ENCODE measurements around the gene MEGF9. TPM values are rescaled to one million over a fixed set of nuclear protein-coding genes. Genes with fewer than 3 reads are reported as not detected.
"Not testable (repeated sequence)": the region's sequence is repeated elsewhere in the genome, so short reads cannot be mapped to it uniquely, and the experiment has no call there.

Gene MEGF9
- total RNA-seq, 1 experiment from 2014 or later: 5.1 TPM

DNA sequence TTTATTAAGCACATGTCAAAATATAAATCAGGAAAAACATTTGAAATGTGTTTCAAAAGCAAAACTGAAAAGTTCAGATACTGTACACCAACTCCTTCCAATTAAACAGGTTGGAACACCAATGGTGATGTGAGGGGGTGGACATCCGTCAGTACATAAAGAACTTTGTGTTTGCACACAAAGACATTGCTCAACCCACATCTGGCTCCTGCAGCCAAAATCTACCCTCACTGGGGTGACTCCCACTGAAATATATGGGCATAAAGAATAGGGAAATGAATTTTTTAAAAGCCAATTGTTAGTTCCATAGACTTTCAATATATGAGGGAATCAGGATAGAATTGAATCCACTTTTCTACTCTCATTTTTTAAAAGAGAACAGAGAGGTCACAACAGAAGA, 63.9 kb downstream of the MEGF9 start:
- no peak for DNase-seq (ENCODE audit: low read depth in 1 of 2, low spot score in 2 of 2)
- Histone ChIP-seq H3K27ac (no peak overlapping the region), H3K27me3 (replicated peaks) (no peaks in the 10 kb centered on the region), H3K9me3 (replicated peaks) (no peaks in the 10 kb centered on the region), H3K4me1 (replicated peaks) (no peaks in the 10 kb centered on the region), H3K36me3 (no peaks in the 10 kb centered on the region), H3K4me3 (no peak overlapping the region)

DNA sequence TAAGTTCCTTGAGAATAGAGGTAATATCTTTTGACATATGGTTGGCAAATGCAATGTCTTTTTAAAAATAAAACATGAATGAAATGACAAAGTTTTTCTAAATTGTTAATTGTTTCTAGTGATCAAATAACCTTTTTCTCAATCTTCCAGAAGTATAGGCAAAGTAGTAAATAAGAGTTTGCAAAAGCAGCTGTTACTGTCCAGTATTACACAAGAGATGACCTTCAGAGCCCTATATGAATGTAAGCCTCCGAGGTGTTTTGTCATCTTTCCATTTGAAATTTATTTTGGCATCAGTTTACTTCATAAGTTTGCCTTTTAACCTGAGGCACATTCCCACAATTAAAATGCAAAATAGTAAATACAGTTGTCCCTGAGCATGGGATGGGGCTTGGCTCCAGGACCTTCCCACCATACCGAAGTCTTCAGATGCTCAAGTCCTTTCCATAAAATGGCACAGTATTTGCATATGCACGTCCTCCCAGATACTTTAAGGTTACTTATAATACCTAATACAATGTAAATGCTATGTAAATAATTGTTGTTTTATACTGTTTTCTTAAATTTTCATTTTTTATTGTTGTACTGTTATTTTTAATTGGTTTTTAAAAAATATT, 65.6 kb downstream of the MEGF9 start:
- DNase-seq (ENCODE audit: low read depth in 1 of 2, low spot score in 2 of 2): no peak
- no peaks in the 10 kb centered on the region for H3K27me3 ChIP-seq (replicated peaks)

DNA sequence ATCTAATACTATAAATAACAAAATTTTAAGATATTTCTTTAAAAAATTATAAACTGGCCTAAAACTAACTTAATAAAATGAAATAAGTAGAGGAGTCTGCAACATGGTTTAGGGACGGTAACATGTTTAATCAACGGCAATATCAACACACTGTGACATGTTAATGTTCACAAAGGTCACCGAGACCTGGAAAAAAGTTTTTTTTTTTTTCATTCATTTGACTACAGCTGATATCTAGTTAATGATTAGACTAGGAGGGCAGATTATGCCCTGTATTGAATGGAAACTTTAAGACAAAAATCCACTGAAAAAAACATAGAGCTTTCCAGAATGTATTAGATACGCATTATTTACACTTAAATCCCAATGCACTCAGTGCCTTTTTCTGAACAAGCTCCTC, 67.3 kb downstream of the MEGF9 start:
- H3K4me3 ChIP-seq: no peak overlapping the region
- no peaks in the 10 kb centered on the region for H3K9me3 ChIP-seq (replicated peaks)
- H3K36me3 ChIP-seq: no peaks in the 10 kb centered on the region
- H3K27me3 ChIP-seq (replicated peaks): no peaks in the 10 kb centered on the region
- H3K27ac ChIP-seq: no peak overlapping the region
- H3K4me1 ChIP-seq (replicated peaks): no peaks in the 10 kb centered on the region
- no peak for DNase-seq (ENCODE audit: low read depth in 1 of 2, low spot score in 2 of 2)

More for the DNA sequence above, 65.6 kb downstream of the MEGF9 start:
- no peaks in the 10 kb centered on the region for H3K36me3 ChIP-seq
- H3K9me3 ChIP-seq (replicated peaks): no peaks in the 10 kb centered on the region
- no peak overlapping the region for H3K27ac ChIP-seq
- no peaks in the 10 kb centered on the region for H3K4me1 ChIP-seq (replicated peaks)
- no peak overlapping the region for H3K4me3 ChIP-seq

DNA sequence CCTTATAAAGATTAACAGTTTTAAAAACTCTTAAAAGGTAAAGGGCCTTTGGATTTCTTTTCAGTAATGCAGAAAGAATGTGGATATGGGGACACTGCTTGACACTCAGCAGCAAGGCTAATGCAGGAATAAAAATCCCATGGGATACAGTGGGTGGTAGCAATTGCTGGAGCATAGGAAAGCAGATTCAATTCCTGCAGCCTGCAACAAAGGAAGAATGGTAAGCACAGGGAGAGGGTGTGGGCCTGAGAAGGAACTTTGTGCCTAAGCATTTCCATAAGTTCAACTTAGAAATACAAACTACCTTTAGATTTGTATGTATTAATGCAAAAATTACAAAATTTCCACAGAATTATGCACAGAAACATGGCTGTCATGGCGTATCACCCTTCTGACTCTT, 68.5 kb downstream of the MEGF9 start:
- Histone ChIP-seq H3K4me3 (no peak overlapping the region), H3K4me1 (replicated peaks) (no peaks in the 10 kb centered on the region), H3K27me3 (replicated peaks) (no peaks in the 10 kb centered on the region), H3K36me3 (no peaks in the 10 kb centered on the region), H3K9me3 (replicated peaks) (no peaks in the 10 kb centered on the region), H3K27ac (no peak overlapping the region)
- DNase-seq (ENCODE audit: low read depth in 1 of 2, low spot score in 2 of 2): no peak

DNA sequence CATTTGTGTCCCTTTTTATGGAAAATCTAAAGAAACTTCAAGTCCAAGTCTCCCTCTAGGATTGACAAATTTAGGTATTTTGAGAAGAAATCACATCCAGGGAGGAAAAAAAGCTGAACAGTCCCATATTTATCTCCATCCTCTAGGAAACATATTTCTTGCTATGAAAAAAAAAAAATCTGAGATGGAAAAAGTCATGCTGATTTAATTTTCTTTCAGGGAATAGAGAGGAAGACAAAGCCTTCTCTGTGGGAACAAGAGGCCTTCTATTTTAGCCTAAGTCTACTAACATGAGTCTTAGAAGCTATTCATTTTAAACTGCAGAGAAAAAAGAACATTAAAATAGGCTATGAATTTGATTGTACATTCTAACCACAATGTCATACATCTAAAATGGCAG, 71.2 kb downstream of the MEGF9 start:
- no peaks in the 10 kb centered on the region for H3K27me3 ChIP-seq (replicated peaks)
- DNase-seq (ENCODE audit: low read depth in 1 of 2, low spot score in 2 of 2): no peak
- H3K27ac ChIP-seq: no peak overlapping the region
- no peaks in the 10 kb centered on the region for H3K9me3 ChIP-seq (replicated peaks)
- no peak overlapping the region for H3K4me3 ChIP-seq
- no peaks in the 10 kb centered on the region for H3K36me3 ChIP-seq
- no peaks in the 10 kb centered on the region for H3K4me1 ChIP-seq (replicated peaks)

DNA sequence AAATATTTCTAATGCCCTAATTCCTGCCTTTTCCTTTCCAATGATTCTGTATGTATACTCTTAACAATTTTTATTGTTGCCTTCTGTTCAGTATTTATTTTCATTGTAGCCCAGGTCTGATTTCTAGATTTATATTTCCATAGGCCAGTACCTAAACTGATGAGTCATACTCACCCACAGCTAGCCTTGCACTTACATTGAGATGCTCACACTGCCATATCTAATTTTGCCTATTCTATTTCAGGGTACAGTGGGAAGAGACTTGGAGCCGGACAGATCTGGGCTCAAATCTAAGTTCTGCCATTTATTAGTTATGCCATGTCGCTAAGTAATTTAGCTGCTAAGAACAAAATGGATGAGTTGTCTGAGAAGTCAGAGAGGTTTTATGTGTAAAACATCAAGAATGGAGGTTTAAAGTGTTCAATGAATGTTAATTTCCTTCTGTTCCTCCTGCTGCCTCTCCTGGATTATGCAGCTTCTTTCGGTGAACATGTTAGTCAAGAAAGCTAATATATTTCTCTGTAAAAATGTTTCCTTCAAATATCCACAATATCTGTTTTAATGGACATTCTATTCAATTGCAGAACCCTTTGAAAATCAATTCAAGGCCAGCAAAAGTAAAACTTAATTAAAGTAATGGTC, 72.0 kb downstream of the MEGF9 start:
- Histone ChIP-seq H3K4me3 (no peak overlapping the region), H3K36me3 (no peaks in the 10 kb centered on the region), H3K4me1 (replicated peaks) (no peaks in the 10 kb centered on the region), H3K27ac (no peak overlapping the region), H3K27me3 (replicated peaks) (no peaks in the 10 kb centered on the region), H3K9me3 (replicated peaks) (no peaks in the 10 kb centered on the region)
- no peak for DNase-seq (ENCODE audit: low read depth in 1 of 2, low spot score in 2 of 2)

DNA sequence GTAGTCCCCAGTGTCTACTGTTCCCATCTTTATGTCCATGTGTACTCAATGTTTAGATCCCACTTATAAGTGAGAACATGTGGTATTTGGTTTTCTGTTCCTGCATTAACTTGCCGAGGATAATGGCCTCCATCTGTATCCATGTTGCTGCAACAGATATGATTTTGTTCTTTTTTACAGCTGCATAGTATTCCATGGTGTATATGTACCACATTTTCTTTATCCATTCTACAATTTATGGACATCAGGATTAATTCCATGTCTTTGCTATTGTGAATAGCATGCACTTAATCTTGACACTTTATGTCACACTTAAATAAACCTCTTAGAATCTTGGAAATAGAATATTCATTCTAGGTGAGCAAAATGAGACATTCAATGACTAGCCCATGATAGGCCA, 73.4 kb downstream of the MEGF9 start:
- not testable (repeated sequence) for H3K36me3 ChIP-seq; H3K9me3 ChIP-seq (replicated peaks); H3K27ac ChIP-seq; H3K4me1 ChIP-seq (replicated peaks); H3K27me3 ChIP-seq (replicated peaks); DNase-seq (ENCODE audit: low read depth in 1 of 2, low spot score in 2 of 2); H3K4me3 ChIP-seq

DNA sequence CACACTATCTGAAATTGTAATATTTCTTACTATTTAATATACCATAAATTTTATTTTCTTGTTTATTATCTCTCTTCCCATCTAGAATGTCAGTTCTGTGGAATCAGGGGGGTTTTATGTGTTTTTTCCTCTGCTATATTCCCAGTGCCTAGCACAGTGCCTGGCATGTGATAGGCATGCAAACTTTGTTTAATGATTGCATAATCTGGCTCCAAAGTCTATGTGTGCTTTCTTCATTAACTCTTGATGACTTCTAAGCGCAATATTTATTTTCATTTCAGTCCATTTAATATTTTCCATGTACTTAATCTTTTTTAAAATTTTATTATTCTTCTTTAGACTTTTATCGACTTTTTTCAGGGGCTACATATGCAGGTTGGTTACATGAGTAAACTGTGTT, 73.9 kb downstream of the MEGF9 start:
- H3K36me3 ChIP-seq: no peaks in the 10 kb centered on the region
- no peak overlapping the region for H3K27ac ChIP-seq
- H3K4me1 ChIP-seq (replicated peaks): no peaks in the 10 kb centered on the region
- H3K27me3 ChIP-seq (replicated peaks): no peaks in the 10 kb centered on the region
- no peaks in the 10 kb centered on the region for H3K9me3 ChIP-seq (replicated peaks)
- DNase-seq (ENCODE audit: low read depth in 1 of 2, low spot score in 2 of 2): no peak
- no peak overlapping the region for H3K4me3 ChIP-seq

DNA sequence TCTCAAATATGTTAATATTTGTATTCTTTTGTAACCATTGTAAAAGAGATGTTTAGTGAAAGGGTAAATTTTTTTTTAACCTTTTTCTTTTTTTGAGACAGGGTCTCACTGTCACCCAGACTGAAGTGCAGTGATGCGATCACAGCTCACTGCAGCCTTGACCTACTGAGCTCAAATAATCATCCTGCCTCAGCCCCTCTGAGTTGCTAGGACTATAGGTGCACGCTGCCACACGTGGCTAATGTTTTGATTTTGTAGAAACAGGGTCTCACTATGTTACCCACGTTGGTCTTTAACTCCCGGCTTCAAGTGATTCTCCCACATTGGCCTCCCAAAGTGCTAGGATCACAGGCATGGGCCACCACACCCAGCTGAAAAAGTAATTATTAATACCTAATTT, 76.4 kb downstream of the MEGF9 start:
- Histone ChIP-seq H3K27me3 (replicated peaks) (no peaks in the 10 kb centered on the region), H3K9me3 (replicated peaks) (no peaks in the 10 kb centered on the region), H3K36me3 (no peaks in the 10 kb centered on the region), H3K4me3 (no peak overlapping the region), H3K4me1 (replicated peaks) (no peaks in the 10 kb centered on the region), H3K27ac (no peak overlapping the region)
- DNase-seq (ENCODE audit: low read depth in 1 of 2, low spot score in 2 of 2): no peak

DNA sequence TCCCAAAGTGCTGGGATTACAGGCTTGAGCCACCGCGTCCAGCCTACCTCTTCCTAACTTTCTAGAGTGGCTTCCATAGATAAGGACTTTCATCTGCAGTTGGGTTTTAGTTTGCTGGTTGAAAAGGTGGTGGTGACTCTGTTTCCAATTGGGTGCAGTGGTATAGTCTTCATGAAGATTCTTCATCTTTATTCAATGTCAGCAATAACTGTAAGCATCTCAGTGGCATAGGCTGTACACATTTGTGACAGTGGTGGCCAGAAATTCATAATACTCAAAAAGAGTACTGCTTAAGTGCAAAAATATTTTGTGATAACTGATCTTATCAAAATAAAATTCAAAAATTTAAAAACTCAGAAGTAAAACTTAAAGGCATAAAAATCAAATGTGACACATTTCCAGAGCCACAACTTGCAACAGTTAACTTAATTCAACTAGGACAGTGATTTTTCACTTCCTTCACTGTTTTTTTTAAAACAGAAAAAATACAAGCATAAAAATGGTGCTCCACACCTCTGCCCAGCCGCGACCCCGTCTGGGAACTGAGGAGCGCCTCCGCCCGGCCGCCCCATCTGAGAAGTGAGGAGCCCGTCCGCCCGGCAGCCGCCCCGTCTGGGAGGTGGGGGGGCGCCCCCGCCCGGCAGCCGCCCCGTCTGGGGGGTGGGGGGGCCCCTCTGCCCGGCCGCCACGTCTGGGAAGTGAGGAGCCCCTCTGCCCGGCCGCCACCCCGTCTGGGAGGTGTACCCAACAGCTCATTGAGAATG, 77.9 kb downstream of the MEGF9 start:
- H3K9me3 ChIP-seq (replicated peaks): no peaks in the 10 kb centered on the region
- no peak for DNase-seq (ENCODE audit: low read depth in 1 of 2, low spot score in 2 of 2)
- H3K27ac ChIP-seq: no peak overlapping the region
- no peaks in the 10 kb centered on the region for H3K4me1 ChIP-seq (replicated peaks)
- H3K36me3 ChIP-seq: no peaks in the 10 kb centered on the region
- H3K27me3 ChIP-seq (replicated peaks): no peaks in the 10 kb centered on the region
- no peak overlapping the region for H3K4me3 ChIP-seq

DNA sequence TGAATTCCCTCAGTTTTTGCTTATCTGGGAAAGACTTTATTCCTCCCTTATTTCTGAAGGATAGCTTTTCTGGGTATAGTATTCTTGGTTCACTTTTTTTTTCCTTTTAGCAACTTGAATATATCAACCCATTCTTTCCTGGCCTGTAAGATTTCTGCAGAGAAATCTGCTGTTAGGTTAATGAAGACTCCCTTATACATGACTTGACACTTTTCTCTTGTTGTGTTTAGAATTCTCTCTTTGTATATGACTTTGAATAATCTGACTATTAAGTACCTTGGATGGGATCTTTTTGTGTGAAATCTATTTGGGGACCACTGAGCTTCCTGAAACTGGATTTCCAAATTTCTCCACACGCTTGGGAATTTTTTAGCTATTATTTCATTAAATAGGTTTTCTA, 79.3 kb downstream of the MEGF9 start:
- Histone ChIP-seq H3K36me3 (no peaks in the 10 kb centered on the region), H3K4me1 (replicated peaks) (no peaks in the 10 kb centered on the region), H3K27ac (no peak overlapping the region), H3K4me3 (no peak overlapping the region), H3K9me3 (replicated peaks) (no peaks in the 10 kb centered on the region), H3K27me3 (replicated peaks) (no peaks in the 10 kb centered on the region)
- DNase-seq (ENCODE audit: low read depth in 1 of 2, low spot score in 2 of 2): no peak

DNA sequence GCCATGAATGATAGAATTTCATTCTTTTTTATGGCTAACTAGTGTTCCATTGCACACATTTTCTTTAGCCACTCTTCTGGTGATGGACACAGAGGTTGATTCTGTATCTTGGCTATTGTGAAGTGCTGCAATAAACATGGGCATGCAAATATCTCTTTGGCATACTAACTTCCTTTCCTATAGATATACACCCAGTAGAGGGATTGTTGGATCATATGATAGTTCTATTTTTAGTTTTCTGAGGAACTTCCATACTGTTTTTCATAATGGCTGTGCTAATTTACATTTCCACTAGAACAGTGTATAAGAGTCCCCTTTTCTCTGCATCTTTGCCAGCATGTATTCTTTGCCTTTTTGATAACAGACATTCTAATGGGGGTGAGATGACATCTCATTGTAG, 83.9 kb downstream of the MEGF9 start:
- H3K36me3 ChIP-seq: no peaks in the 10 kb centered on the region
- no peaks in the 10 kb centered on the region for H3K9me3 ChIP-seq (replicated peaks)
- DNase-seq (ENCODE audit: low read depth in 1 of 2, low spot score in 2 of 2): no peak
- no peaks in the 10 kb centered on the region for H3K4me1 ChIP-seq (replicated peaks)
- no peak overlapping the region for H3K27ac ChIP-seq
- no peak overlapping the region for H3K4me3 ChIP-seq
- H3K27me3 ChIP-seq (replicated peaks): no peaks in the 10 kb centered on the region

DNA sequence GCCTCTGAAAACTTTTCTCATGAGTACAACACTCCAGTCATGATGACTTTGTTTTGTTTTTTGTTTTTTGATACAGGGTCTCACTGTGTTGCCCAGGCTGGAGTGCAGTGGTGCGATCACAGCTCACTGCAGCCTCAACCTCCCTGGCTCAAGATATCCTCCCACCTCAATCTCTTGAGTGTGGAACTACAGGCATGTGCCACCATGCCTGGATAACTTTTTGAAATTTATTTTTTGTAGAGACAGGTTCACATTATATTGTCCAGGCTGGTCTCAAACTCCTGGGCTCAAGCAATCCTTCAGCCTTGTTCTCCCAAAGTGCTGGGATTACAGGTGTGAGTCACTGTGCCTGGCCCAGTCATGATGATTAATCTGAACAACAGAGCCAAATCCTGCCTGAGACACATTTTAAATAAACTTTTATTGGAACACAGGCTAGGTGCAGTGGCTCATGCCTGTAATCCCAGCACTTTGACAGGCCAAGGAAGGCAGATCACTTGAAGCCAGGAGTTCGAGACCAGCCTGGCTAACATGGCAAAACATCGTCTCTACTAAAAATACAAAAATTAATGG, 85.3 kb downstream of the MEGF9 start:
- not testable (repeated sequence) for DNase-seq (ENCODE audit: low read depth in 1 of 2, low spot score in 2 of 2); H3K9me3 ChIP-seq (replicated peaks); H3K4me1 ChIP-seq (replicated peaks); H3K27ac ChIP-seq; H3K36me3 ChIP-seq; H3K27me3 ChIP-seq (replicated peaks); H3K4me3 ChIP-seq

DNA sequence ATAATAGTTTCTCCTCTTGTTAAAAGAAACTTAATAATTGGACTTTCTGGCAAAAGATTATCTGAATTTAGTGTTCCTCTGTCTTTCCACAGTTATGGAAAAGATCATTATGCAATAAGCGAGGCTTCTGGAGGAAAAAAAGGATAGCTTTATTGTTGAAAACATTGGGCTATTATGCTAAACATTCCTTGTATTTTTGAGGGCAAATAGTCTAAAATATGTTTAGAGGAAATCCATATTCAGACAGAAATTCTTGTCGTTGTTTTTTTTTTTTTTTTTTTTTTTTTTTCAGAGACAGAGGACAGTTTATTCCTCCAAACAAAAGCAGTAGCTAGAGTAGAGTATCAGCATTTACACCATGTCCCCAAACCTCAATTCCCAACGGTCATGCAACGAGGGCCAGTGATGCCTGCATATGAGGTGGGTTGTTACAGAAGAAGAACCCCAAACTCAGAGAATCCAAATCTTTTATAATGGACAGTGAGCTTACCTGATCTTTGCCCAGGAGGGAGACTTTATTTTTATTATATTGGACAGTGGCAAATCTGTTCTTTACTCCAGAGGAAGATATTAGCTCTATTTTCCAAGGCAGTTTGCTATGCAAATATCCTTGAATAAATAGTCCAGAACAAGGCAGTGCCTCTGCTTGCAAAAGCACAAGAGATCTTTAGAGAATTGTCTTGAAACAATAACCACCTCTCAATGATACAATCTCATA, 85.9 kb downstream of the MEGF9 start:
- Histone ChIP-seq H3K4me1 (replicated peaks) (no peaks in the 10 kb centered on the region), H3K27ac (no peak overlapping the region), H3K27me3 (replicated peaks) (no peaks in the 10 kb centered on the region), H3K9me3 (replicated peaks) (no peaks in the 10 kb centered on the region), H3K4me3 (no peak overlapping the region), H3K36me3 (no peaks in the 10 kb centered on the region)
- DNase-seq (ENCODE audit: low read depth in 1 of 2, low spot score in 2 of 2): no peak
